NCI-H748 (cell line): ENCODE results near the gene MDH2.
A peak's percentile ranks its signal among the peaks of the same experiment; 100 is the strongest.
"Not testable (repeated sequence)": the region's sequence is repeated elsewhere in the genome, so short reads cannot be mapped to it uniquely, and the experiment has no call there.

Source experiments
- DNase-seq: peaks from one replicate; lab custom pipeline; 2025; ENCODE audit not compliant: unreplicated experiment; lab: John Stamatoyannopoulos, UW

The MDH2 gene

DNA sequence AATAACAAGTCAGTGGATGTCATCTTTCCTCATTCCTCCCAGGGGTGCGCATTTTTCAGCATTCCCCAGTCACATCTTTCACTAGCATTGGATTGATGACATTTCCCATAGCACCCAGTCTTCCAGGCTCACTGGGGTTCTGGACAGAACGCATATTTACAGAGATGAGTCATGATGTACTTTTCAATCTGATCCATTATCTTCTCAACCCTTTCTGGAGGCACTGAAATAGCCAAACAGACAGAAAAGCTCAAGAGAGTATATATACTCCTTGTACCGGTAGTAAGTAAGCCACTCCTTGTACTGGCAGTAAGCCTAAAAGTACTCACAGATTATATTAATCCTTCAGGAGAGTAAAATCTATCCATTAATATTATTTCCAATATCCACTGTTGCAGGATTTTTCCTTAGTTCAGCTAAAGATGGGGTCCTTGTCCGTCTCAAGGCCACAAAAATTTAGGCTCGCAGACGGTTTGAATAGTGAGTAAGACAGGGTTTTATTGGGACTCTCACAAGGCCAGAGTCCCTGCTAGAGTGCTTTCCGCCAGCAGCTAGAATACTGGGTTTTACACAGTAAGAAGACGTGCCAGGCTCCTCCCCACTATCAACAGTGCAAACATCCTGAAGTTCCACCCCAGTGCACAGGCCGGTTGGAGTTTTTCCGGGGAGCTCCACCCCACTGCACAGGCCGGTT lies 60.8 kb downstream of the MDH2 start:
- DNase-seq = peak; percentile 6

GRCh38 chr7:76113042-76113630 lies 65.2 kb downstream of the MDH2 start:
- DNase-seq = not testable (repeated sequence)

DNA sequence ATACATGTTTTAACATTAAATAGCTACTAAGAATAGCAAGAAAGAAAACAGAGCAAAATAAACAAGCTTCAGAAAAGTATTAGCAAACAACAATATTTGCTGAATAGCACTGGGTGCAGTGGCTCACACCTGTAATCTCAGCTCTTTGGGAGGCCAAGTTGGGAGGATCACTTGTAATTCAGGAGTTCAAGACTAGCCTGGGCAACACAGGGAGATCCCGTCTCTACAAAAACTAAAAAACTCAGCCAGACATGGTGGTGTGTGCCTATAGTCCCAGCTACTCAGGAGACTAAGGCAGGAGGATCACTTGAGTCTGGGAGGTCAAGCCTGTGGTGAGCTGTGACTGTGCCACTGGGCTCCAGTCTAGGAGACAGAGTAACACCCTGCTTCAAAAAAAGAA lies 66.8 kb downstream of the MDH2 start:
- DNase-seq = not testable (repeated sequence)
